Jurkat, Clone E6-1 (cell line): ENCODE results near the gene PPA2.

ENCODE experiments used
- DNase-seq: peaks from one replicate; pipeline ENCODE4 v3.0.0-alpha.2; 2011; ENCODE audit warnings: low read depth, low spot score
- H3K4me3 ChIP-seq: 2 replicates; pipeline ENCODE4 v1.5.1; 2011; ENCODE audit warnings: mild to moderate bottlenecking, low read length, control low read depth, moderate library complexity

PPA2 gene

GRCh38 chr4:105345838-105346237 lies 128.0 kb downstream of the PPA2 start:
- no peak overlapping the region for H3K4me3 ChIP-seq
- no peak for DNase-seq

- H3K4me3 ChIP-seq, result no peak overlapping the region
- no peak for DNase-seq
Measured at GRCh38 chr4:105345358-105345757, 128.5 kb downstream of the PPA2 start.

GRCh38 chr4:105344141-105344540 lies 129.7 kb downstream of the PPA2 start:
- DNase-seq, result no peak
- no peak overlapping the region for H3K4me3 ChIP-seq

- no peak for DNase-seq
Measured at GRCh38 chr4:105343146-105343931, 130.5 kb downstream of the PPA2 start.

GRCh38 chr4:105329081-105329480 lies 144.8 kb downstream of the PPA2 start:
- peak; percentile 77 for DNase-seq
- H3K4me3 ChIP-seq, result no peak overlapping the region

More at GRCh38 chr4:105343146-105343931, 130.5 kb downstream of the PPA2 start:
- H3K4me3 ChIP-seq, result no peak overlapping the region

GRCh38 chr4:105327956-105328355 lies 145.9 kb downstream of the PPA2 start:
- H3K4me3 ChIP-seq, result no peak overlapping the region
- no peak for DNase-seq

GRCh38 chr4:105327222-105327621 lies 146.6 kb downstream of the PPA2 start:
- no peak for DNase-seq
- no peak overlapping the region for H3K4me3 ChIP-seq
